ENCODE data around the gene KIAA0513. TPM values are rescaled to one million over a fixed set of nuclear protein-coding genes. Genes with fewer than 3 reads are reported as not detected.

Gene KIAA0513
- total RNA-seq, 1 donor from 2014 or later = 12.9 TPM

GRCh38 chr16:85142771-85143211 is 115.2 kb downstream of the KIAA0513 start:
- DNase-seq (ENCODE audit: extremely low spot score, unreplicated experiment) = no peak
- no peak for TF ChIP-seq CTCF (conservative IDR thresholded peaks at IDR 0.05)
- no peaks in the 10 kb centered on the region for H3K9me3 Mint-ChIP-seq
- no peak overlapping the region for H3K4me3 Mint-ChIP-seq
- peaks cover 5% of the 10 kb centered on the region for H3K27me3 Mint-ChIP-seq
- peaks cover 50% of the 10 kb centered on the region for H3K4me1 Mint-ChIP-seq (ENCODE audit: unreplicated experiment)
- H3K27ac Mint-ChIP-seq = no peak overlapping the region
- no peaks in the 10 kb centered on the region for H3K36me3 Mint-ChIP-seq

Other genes with a start within 250 kb of the KIAA0513 start
- 17.8 and 57.2 TPM in 2 replicates for gene CRISPLD2, start 207.8 kb upstream of the KIAA0513 start, total RNA-seq (ENCODE audit: low replicate concordance)
- 47.1 and 55.0 TPM in 2 replicates for gene ZDHHC7, start 16.3 kb upstream of the KIAA0513 start, total RNA-seq (ENCODE audit: low replicate concordance)
- 1.3 and 4.9 TPM in 2 replicates for gene CIBAR2, start 84.7 kb downstream of the KIAA0513 start, total RNA-seq (ENCODE audit: low replicate concordance)